ENCODE measurements around the gene RFLNA.

The RFLNA gene

DNA sequence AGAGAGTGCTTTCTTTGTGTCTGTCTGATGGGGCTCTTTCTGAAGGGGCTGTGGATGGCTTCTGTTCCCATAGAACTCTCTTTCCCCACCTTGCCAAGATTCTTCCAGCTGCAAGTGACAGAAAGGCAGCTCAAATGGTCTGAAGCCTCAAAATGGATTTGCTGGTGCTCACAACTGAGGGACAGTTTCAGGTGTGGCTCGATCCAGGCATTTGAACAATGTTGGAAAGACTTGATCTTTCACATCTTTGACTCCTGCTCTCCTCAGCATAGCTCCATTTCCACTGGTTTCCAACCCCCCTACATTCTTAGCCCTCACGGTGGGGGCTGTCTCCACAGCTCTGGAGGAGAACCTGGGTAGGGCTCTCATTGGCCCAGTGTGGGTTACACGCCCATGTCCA lies 15.9 kb downstream of the RFLNA start:
- H2BK5ac ChIP-seq (ENCODE audit: low read depth, low read length, poor library complexity) = no peak overlapping the region
- no peak overlapping the region for H3K4ac ChIP-seq (ENCODE audit: low read depth, low read length)
- H4K8ac ChIP-seq (ENCODE audit: low read depth, low read length) = no peak overlapping the region
- no peaks in the 10 kb centered on the region for H3K4me1 ChIP-seq (ENCODE audit: control insufficient read depth in 1 of 2, insufficient read depth in 2 of 2, low read length in 2 of 2)
- H3K9me3 ChIP-seq (ENCODE audit: insufficient read depth, low read depth, low read length) = peaks cover 3% of the 10 kb centered on the region
- H3K14ac ChIP-seq (ENCODE audit: low read length) = no peak overlapping the region
- no peaks in the 10 kb centered on the region for H3K79me2 ChIP-seq (ENCODE audit: control insufficient read depth, insufficient read depth, low read length, poor library complexity)
- H2BK12ac ChIP-seq (ENCODE audit: low read length) = no peak overlapping the region
- no peak for DNase-seq
- H3K27me3 ChIP-seq (ENCODE audit: insufficient read depth, low read length) = no peaks in the 10 kb centered on the region
- no peak overlapping the region for H3K18ac ChIP-seq (ENCODE audit: low read length)
- H3K27ac ChIP-seq (ENCODE audit: low read depth, low read length) = no peak overlapping the region
- H2BK120ac ChIP-seq (ENCODE audit: insufficient read depth, low read length, poor library complexity) = no peak overlapping the region
- no peak overlapping the region for H4K12ac ChIP-seq (ENCODE audit: low read depth, low read length)
- H3K4me3 ChIP-seq (ENCODE audit: low read depth, low read length) = no peak overlapping the region
- no peak overlapping the region for H4K91ac ChIP-seq (ENCODE audit: low read depth, low read length)
- H2AFZ ChIP-seq (ENCODE audit: insufficient read depth, low read length, poor library complexity) = no peak overlapping the region
- H2AK5ac ChIP-seq (ENCODE audit: low read length) = no peak overlapping the region
- no CpG with 5 or more reads among the region's 3 CpGs for WGBS (ENCODE audit: extremely low coverage, insufficient coverage, insufficient read length)
- H3K23ac ChIP-seq (ENCODE audit: low read length) = no peak overlapping the region
- no peaks in the 10 kb centered on the region for H3K79me1 ChIP-seq (ENCODE audit: low read length)
- H3K4me2 ChIP-seq (ENCODE audit: low read length) = no peak overlapping the region
- no peaks in the 10 kb centered on the region for H3K36me3 ChIP-seq (ENCODE audit: control insufficient read depth in 1 of 2, insufficient read depth in 2 of 2, low read length in 2 of 2)
- no peak overlapping the region for H3K9ac ChIP-seq (ENCODE audit: low read length)

- Histone ChIP-seq H3K27me3 (ENCODE audit: insufficient read depth, low read length) (no peaks in the 10 kb centered on the region), H4K12ac (ENCODE audit: low read depth, low read length) (no peak overlapping the region), H3K4me2 (ENCODE audit: low read length) (no peak overlapping the region), H2BK120ac (ENCODE audit: insufficient read depth, low read length, poor library complexity) (no peak overlapping the region), H2BK12ac (ENCODE audit: low read length) (no peak overlapping the region), H3K9me3 (ENCODE audit: insufficient read depth, low read depth, low read length) (peaks cover 3% of the 10 kb centered on the region), H3K23ac (ENCODE audit: low read length) (no peak overlapping the region), H3K4me1 (ENCODE audit: control insufficient read depth in 1 of 2, insufficient read depth in 2 of 2, low read length in 2 of 2) (no peaks in the 10 kb centered on the region), H3K9ac (ENCODE audit: low read length) (no peak overlapping the region), H3K4ac (ENCODE audit: low read depth, low read length) (no peak overlapping the region), H3K18ac (ENCODE audit: low read length) (no peak overlapping the region), H2BK5ac (ENCODE audit: low read depth, low read length, poor library complexity) (no peak overlapping the region), H3K27ac (ENCODE audit: low read depth, low read length) (no peak overlapping the region), H3K4me3 (ENCODE audit: low read depth, low read length) (no peak overlapping the region), H4K8ac (ENCODE audit: low read depth, low read length) (no peak overlapping the region), H3K14ac (ENCODE audit: low read length) (no peak overlapping the region), H2AFZ (ENCODE audit: insufficient read depth, low read length, poor library complexity) (no peak overlapping the region), H4K91ac (ENCODE audit: low read depth, low read length) (no peak overlapping the region), H3K79me2 (ENCODE audit: control insufficient read depth, insufficient read depth, low read length, poor library complexity) (no peaks in the 10 kb centered on the region), H2AK5ac (ENCODE audit: low read length) (no peak overlapping the region), H3K79me1 (ENCODE audit: low read length) (no peaks in the 10 kb centered on the region), H3K36me3 (ENCODE audit: control insufficient read depth in 1 of 2, insufficient read depth in 2 of 2, low read length in 2 of 2) (no peaks in the 10 kb centered on the region)
- WGBS (ENCODE audit: extremely low coverage, insufficient coverage, insufficient read length) = no CpG with 5 or more reads among the region's 17 CpGs
- no peak for DNase-seq
Measured at GRCh38 chr12:124311292-124312109, 16.6 kb downstream of the RFLNA start.

DNA sequence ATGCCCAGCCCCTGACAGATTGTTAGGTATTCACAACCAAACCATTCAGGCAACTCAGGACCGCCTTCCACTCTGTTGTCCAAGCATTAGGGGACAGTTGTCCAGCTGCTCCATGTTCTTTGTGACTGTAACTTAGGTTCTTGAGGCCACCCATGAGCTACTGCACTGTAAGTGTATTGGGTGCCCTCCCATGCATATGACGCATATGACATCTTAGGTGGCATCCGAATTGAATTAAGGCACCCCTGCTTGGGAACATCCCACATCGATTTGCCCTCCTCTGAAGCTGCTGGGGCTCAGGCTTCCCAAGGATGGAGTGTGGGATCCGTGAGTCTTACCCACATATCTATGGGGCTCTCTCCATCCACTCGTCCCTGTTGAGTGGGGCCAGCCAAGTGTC lies 17.7 kb downstream of the RFLNA start:
- Histone ChIP-seq H2BK120ac (ENCODE audit: insufficient read depth, low read length, poor library complexity) (no peak overlapping the region), H3K18ac (ENCODE audit: low read length) (no peak overlapping the region)
- peak in 1 of 2 donors; percentile 38 for DNase-seq

GRCh38 chr12:124314207-124314606 lies 19.3 kb downstream of the RFLNA start:
- Histone ChIP-seq H3K27me3 (ENCODE audit: insufficient read depth, low read length) (no peaks in the 10 kb centered on the region), H2AFZ (ENCODE audit: insufficient read depth, low read length, poor library complexity) (no peak overlapping the region), H2BK12ac (ENCODE audit: low read length) (no peak overlapping the region), H3K23ac (ENCODE audit: low read length) (no peak overlapping the region), H3K9me3 (ENCODE audit: insufficient read depth, low read depth, low read length) (peaks cover 3% of the 10 kb centered on the region), H3K79me2 (ENCODE audit: control insufficient read depth, insufficient read depth, low read length, poor library complexity) (no peaks in the 10 kb centered on the region), H4K8ac (ENCODE audit: low read depth, low read length) (no peak overlapping the region), H4K91ac (ENCODE audit: low read depth, low read length) (no peak overlapping the region), H3K4me2 (ENCODE audit: low read length) (no peak overlapping the region), H3K4ac (ENCODE audit: low read depth, low read length) (no peak overlapping the region), H2BK5ac (ENCODE audit: low read depth, low read length, poor library complexity) (no peak overlapping the region), H3K4me3 (ENCODE audit: low read depth, low read length) (peak overlapping the region; percentile 0), H3K27ac (ENCODE audit: low read depth, low read length) (no peak overlapping the region), H2BK120ac (ENCODE audit: insufficient read depth, low read length, poor library complexity) (no peak overlapping the region), H2AK5ac (ENCODE audit: low read length) (no peak overlapping the region), H3K18ac (ENCODE audit: low read length) (no peak overlapping the region), H3K4me1 (ENCODE audit: control insufficient read depth in 1 of 2, insufficient read depth in 2 of 2, low read length in 2 of 2) (no peaks in the 10 kb centered on the region), H3K36me3 (ENCODE audit: control insufficient read depth in 1 of 2, insufficient read depth in 2 of 2, low read length in 2 of 2) (no peaks in the 10 kb centered on the region), H3K79me1 (ENCODE audit: low read length) (no peaks in the 10 kb centered on the region), H4K12ac (ENCODE audit: low read depth, low read length) (no peak overlapping the region), H3K9ac (ENCODE audit: low read length) (no peak overlapping the region), H3K14ac (ENCODE audit: low read length) (no peak overlapping the region)
- DNase-seq = no peak
- no CpG with 5 or more reads among the region's 30 CpGs for WGBS (ENCODE audit: extremely low coverage, insufficient coverage, insufficient read length)

More for the DNA sequence above, 17.7 kb downstream of the RFLNA start:
- Histone ChIP-seq H4K12ac (ENCODE audit: low read depth, low read length) (no peak overlapping the region), H3K27me3 (ENCODE audit: insufficient read depth, low read length) (no peaks in the 10 kb centered on the region), H2AK5ac (ENCODE audit: low read length) (no peak overlapping the region), H2AFZ (ENCODE audit: insufficient read depth, low read length, poor library complexity) (no peak overlapping the region), H3K9me3 (ENCODE audit: insufficient read depth, low read depth, low read length) (peaks cover 3% of the 10 kb centered on the region), H3K4me2 (ENCODE audit: low read length) (no peak overlapping the region), H3K4me3 (ENCODE audit: low read depth, low read length) (no peak overlapping the region), H2BK12ac (ENCODE audit: low read length) (no peak overlapping the region), H4K8ac (ENCODE audit: low read depth, low read length) (no peak overlapping the region), H3K79me2 (ENCODE audit: control insufficient read depth, insufficient read depth, low read length, poor library complexity) (no peaks in the 10 kb centered on the region), H3K79me1 (ENCODE audit: low read length) (no peaks in the 10 kb centered on the region), H3K36me3 (ENCODE audit: control insufficient read depth in 1 of 2, insufficient read depth in 2 of 2, low read length in 2 of 2) (no peaks in the 10 kb centered on the region), H2BK5ac (ENCODE audit: low read depth, low read length, poor library complexity) (no peak overlapping the region), H3K4ac (ENCODE audit: low read depth, low read length) (no peak overlapping the region), H3K9ac (ENCODE audit: low read length) (no peak overlapping the region), H4K91ac (ENCODE audit: low read depth, low read length) (no peak overlapping the region), H3K4me1 (ENCODE audit: control insufficient read depth in 1 of 2, insufficient read depth in 2 of 2, low read length in 2 of 2) (no peaks in the 10 kb centered on the region), H3K27ac (ENCODE audit: low read depth, low read length) (no peak overlapping the region), H3K14ac (ENCODE audit: low read length) (no peak overlapping the region), H3K23ac (ENCODE audit: low read length) (no peak overlapping the region)
- WGBS (ENCODE audit: extremely low coverage, insufficient coverage, insufficient read length) = no CpG with 5 or more reads among the region's 6 CpGs

Measured in trophoblast cell (in vitro differentiated cells and primary cell).